Adrenal gland (tissue), 12 donors: ENCODE data around the gene PTPRN2. TPM values are rescaled to one million over a fixed set of nuclear protein-coding genes. Genes with fewer than 3 reads are reported as not detected.
"Not testable (repeated sequence)": the region's sequence is repeated elsewhere in the genome, so short reads cannot be mapped to it uniquely, and the experiment has no call there.

Source experiments
- DNase-seq, 7 donors: peaks; one replicate each; pipeline ENCODE4 v3.0.0-alpha.2; 2019 to 2020
- H3K27ac ChIP-seq, 5 donors: fragments of 200-600 bp; sonication (generic) in 4 of 5; 1 replicate in 3 of 5; 2 replicates in 2 of 5; pipeline versions ENCODE4 v1.5.1 to v1.8.0; 2016 to 2020; ENCODE audit warnings: mild to moderate bottlenecking in 1 of 5
- H3K27me3 ChIP-seq: fragments of 200-600 bp; 2 replicates; pipeline ENCODE4 v1.8.0; 2021
- H3K36me3 ChIP-seq, 2 donors: fragments of 200-600 bp; replicated peaks in 1 of 2; 1 replicate in 1 of 2; 2 replicates in 1 of 2; pipeline versions ENCODE4 v1.5.1 to v1.8.0; 2018 to 2022
- H3K4me1 ChIP-seq, 2 donors: fragments of 200-600 bp; replicated peaks in 1 of 2; 1 replicate in 1 of 2; 2 replicates in 1 of 2; pipeline versions ENCODE4 v1.5.1 to v1.8.0; 2018 to 2021
- H3K4me3 ChIP-seq, 4 donors: fragments of 200-600 bp; sonication (generic) in 3 of 4; one replicate each; pipeline ENCODE4 v1.5.1; 2016 to 2018
- H3K9me3 ChIP-seq, 3 donors: fragments of 200-600 bp; sonication (generic) in 1 of 3; replicated peaks in 1 of 3; 1 replicate in 2 of 3; 2 replicates in 1 of 3; pipeline versions ENCODE4 v1.5.1 to v1.8.0; 2016 to 2021
- CTCF ChIP-seq, 6 experiments: fragments of 450-650 bp in 4 of 6; fragments of 200-600 bp in 2 of 6; sonication (generic) in 1 of 6; IDR thresholded peaks; 1 replicate in 5 of 6; 2 replicates in 1 of 6; pipeline versions ENCODE4 v1.5.1 to v1.8.0; 2016 to 2021; ENCODE audit warnings: antibody characterized with exemption in 6 of 6, mild to moderate bottlenecking in 2 of 6, moderate library complexity in 1 of 6
- POLR2A ChIP-seq, 2 donors: fragments of 450-650 bp; IDR thresholded peaks; one replicate each; pipeline ENCODE4 v1.6.1; 2017; ENCODE audit warnings: antibody characterized with exemption in 2 of 2, mild to moderate bottlenecking in 2 of 2, moderate library complexity in 1 of 2
- WGBS, 4 donors: extraction: QIAGEN DNeasy Blood & Tissue Kit in 2 of 4; methylation state at CpG; one replicate each; pipeline versions ENCODE4 v1.1.5 to v1.1.7; 2013 to 2017; 5-methylcytosine and 5-hydroxymethylcytosine counted together
- intact Hi-C, 2 donors: fragments of 100-400 bp; cut with DNase I; formaldehyde crosslinking; loops; one replicate each; pipeline versions ENCODE4 v1.14.1 to v1.15.0; 2022 to 2023
- polyA plus RNA-seq, 3 donors: library from polyadenylated mRNA; stranded (reverse); fragments of 200-250 nt in 2 of 3; fragments of 350-450 nt in 1 of 3; fragmentation: Illumina TruSeq in 1 of 3; extraction: RNeasy Lipid Tissue Mini Kit (QIAGEN cat#74804) in 1 of 3; gene quantifications; one replicate each; pipeline ENCODE4 v1.2.3, GENCODE V29; 2013 to 2014
- total RNA-seq, 9 donors: library from RNA; depleted of rRNA in 4 of 9; stranded (reverse); fragments of >200 nt in 4 of 9; fragments of 120-200 nt in 1 of 9; fragmentation: NEBNext Ultra II Directional in 1 of 9; extraction: Animal tissue kit (Norgen Biotek cat#: 25700) in 1 of 9; gene quantifications; one replicate each; pipeline versions ENCODE4 v1.1.0 to v1.2.4, GENCODE V29; 2013 to 2023
- donor health status: healthy with polysubstance abuse.
- donor health status: Bipolar disorder and iron deficiency.
- donor health status: DM: yes; HTN: yes; CAD: no.
- donor health status: DM: no; HTN: no; CAD: no.
- donor health status: DM: no; HTN: no; CAD: no.
- donor health status: DM: yes; HTN: yes; CAD: no.

The PTPRN2 gene
- total and polyA plus RNA-seq, 12 donors = 2.2 to 16.2 (median 3.4) TPM

DNA sequence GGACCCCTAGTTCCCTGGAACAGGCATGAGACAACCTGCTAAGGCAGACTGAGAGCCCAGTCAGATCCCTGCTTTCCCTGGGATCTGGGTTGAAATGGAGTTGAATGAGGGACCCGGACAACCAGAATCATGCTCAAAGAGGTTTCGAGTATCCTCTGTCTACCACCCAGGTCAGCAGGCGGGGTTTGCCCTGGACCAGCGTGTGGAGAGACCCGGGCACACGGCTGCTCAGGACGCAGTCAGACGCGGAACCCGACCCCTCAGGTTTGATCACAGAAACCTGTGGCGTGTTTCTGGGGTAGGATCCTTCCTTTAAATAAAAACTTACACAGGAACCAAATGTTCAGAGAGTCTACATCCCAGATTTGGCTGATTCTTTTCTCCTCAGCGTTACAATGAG lies 330.6 kb downstream of the PTPRN2 start:
- WGBS, 4 donors = 83 to 93% (median 91%) methylated on average over 3 to 12 of the region's 12 CpGs
- Histone ChIP-seq H3K9me3 (no peaks in the 10 kb centered on the region), H3K36me3 (no peaks in the 10 kb centered on the region), H3K27me3 (no peaks in the 10 kb centered on the region), H3K4me3 (no peak overlapping the region), H3K4me1 (no peaks in the 10 kb centered on the region), H3K27ac (no peak overlapping the region)
- intact Hi-C loops = no loop called here
- DNase-seq = no peak
- TF ChIP-seq POLR2A (IDR thresholded peaks at IDR 0.05) (no peak), CTCF (IDR thresholded peaks at IDR 0.05) (no peak)

DNA sequence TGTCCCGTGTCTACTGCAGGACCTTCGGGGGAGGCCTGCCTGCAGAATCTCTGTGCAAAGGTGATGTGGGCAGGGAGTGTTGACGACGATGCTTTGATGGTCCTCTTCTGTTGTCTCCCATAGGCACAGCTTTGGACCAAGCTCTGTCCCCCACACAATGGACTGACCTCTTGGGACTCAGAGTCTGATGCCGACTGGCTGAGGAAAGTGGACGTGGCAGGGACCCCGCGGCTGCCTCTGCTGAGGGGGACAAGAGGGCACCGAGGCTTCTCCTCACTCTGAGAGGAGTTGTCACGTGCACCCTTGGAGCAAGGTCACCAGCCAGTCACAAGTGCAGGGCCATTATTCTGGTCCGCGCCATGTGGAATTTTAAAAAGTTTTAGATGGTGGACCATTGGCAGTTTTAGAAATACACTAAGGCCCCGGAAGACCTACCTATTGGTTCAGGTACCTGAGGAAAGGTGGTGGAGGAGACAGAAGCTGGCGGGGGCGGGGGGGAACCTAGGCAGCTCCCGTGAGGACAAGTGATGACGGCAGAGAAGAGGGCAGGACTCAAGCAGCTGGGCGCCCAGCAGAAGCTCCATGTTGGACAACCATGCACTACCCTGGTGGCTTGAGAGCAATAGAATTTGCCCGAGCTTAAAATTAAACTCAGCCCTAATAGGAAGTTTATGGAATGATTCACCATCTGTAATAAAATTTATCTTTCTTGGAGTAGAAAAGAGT lies 331.4 kb downstream of the PTPRN2 start:
- no peaks in the 10 kb centered on the region for H3K27me3 ChIP-seq
- 79 to 85% (median 81%) methylated on average over 19 of the region's 19 CpGs for WGBS, 4 donors

DNA sequence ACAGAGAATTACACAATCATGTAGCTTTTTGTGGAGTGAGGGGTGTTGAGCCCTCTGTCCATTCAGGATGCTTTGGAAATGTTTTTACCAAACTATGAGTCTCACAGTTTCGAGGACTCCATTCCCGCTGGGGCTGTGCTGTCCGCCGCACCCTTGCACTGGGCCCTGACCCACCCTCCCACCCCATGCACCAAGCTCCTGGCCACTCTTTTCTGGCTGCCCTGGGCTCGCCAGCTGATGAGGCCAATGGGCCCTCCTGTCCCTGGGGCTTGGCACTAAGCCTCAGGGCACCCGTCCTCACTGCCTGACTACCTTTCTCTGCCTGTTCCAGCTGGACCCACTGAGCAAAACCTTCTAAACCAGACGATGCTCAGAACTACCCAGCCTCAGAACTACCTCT lies 332.1 kb downstream of the PTPRN2 start:
- 79 to 88% (median 85%) methylated on average over 7 of the region's 7 CpGs for WGBS, 4 donors
- Histone ChIP-seq H3K4me3 (no peak overlapping the region), H3K9me3 (no peaks in the 10 kb centered on the region), H3K36me3 (no peaks in the 10 kb centered on the region), H3K27ac (no peak overlapping the region), H3K27me3 (no peaks in the 10 kb centered on the region), H3K4me1 (no peaks in the 10 kb centered on the region)
- intact Hi-C loops = no loop called here
- DNase-seq = no peak
- no peak for TF ChIP-seq POLR2A (IDR thresholded peaks at IDR 0.05)

More for the DNA sequence above, 331.4 kb downstream of the PTPRN2 start:
- TF ChIP-seq CTCF (IDR thresholded peaks at IDR 0.05) = no peak
- TF ChIP-seq POLR2A (IDR thresholded peaks at IDR 0.05) = no peak
- DNase-seq = no peak
- no peaks in the 10 kb centered on the region for H3K36me3 ChIP-seq
- no peak overlapping the region for H3K4me3 ChIP-seq
- no peak overlapping the region for H3K27ac ChIP-seq
- H3K9me3 ChIP-seq = no peaks in the 10 kb centered on the region
- intact Hi-C loops = no loop called here
- no peaks in the 10 kb centered on the region for H3K4me1 ChIP-seq

- H3K4me1 ChIP-seq = no peaks in the 10 kb centered on the region
- no peaks in the 10 kb centered on the region for H3K36me3 ChIP-seq
- no peak for TF ChIP-seq CTCF (IDR thresholded peaks at IDR 0.05)
- TF ChIP-seq POLR2A (IDR thresholded peaks at IDR 0.05) = no peak
- H3K27ac ChIP-seq = no peak overlapping the region
- DNase-seq = no peak
- no peaks in the 10 kb centered on the region for H3K9me3 ChIP-seq
- 77 to 87% (median 83%) methylated on average over 11 of the region's 11 CpGs for WGBS, 4 donors
- H3K4me3 ChIP-seq = no peak overlapping the region
- H3K27me3 ChIP-seq = no peaks in the 10 kb centered on the region
- intact Hi-C loops = no loop called here
These were observed 332.5 kb downstream of the PTPRN2 start for GRCh38 chr7:158255156-158255555.

DNA sequence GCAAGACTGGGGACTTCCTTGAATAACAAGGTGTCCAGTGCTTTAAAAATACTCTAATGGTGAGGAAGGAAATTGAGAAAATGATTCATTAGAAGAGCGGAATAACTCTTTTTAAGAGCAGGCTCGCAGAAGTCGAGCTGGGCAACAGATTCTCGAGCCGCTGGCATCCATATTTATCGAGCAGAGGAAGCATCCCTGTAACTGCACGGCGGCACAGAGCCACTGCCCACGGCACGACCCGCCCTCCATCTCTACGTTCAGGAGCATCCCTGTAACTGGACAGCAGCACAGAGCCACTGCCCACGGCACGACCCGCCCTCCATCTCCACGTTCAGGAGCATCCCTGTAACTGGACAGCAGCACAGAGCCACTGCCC lies 334.0 kb downstream of the PTPRN2 start:
- H3K4me3 ChIP-seq, intact Hi-C loops, H3K36me3 ChIP-seq, H3K27me3 ChIP-seq, DNase-seq, H3K4me1 ChIP-seq, H3K27ac ChIP-seq, H3K9me3 ChIP-seq: not testable (repeated sequence)
- 62 to 93% (median 69%) methylated on average over 6 to 14 of the region's 16 CpGs for WGBS, 4 donors
